Parathyroid adenoma (tissue), 2 donors: ENCODE results near the gene OSBPL3.
A peak's percentile ranks its signal among the peaks of the same experiment; 100 is the strongest.

Source experiments
- H2AFZ ChIP-seq: fragments of 300-600 bp; sonication (generic); one replicate; pipeline ENCODE4 v1.7.0; 2017; ENCODE audit warnings: antibody characterized with exemption, mild to moderate bottlenecking
- H3K27ac ChIP-seq: fragments of 300-600 bp; sonication (generic); one replicate; pipeline ENCODE4 v1.7.0; 2017
- H3K27me3 ChIP-seq: fragments of 300-600 bp; sonication (generic); one replicate; pipeline ENCODE4 v1.7.0; 2017; ENCODE audit warnings: low read length; ENCODE audit not compliant: control insufficient read depth, insufficient read depth
- H3K36me3 ChIP-seq: fragments of 300-600 bp; sonication (generic); one replicate; pipeline ENCODE4 v1.7.0; 2017; ENCODE audit warnings: low read length; ENCODE audit not compliant: control insufficient read depth, insufficient read depth
- H3K4me1 ChIP-seq: fragments of 300-600 bp; sonication (generic); one replicate; pipeline ENCODE4 v1.7.0; 2017; ENCODE audit warnings: control low read depth
- H3K4me2 ChIP-seq: fragments of 300-600 bp; sonication (generic); one replicate; pipeline ENCODE4 v1.7.0; 2017; ENCODE audit warnings: low read length
- H3K4me3 ChIP-seq: fragments of 300-600 bp; sonication (generic); one replicate; pipeline ENCODE4 v1.7.0; 2017; ENCODE audit warnings: low read depth, low read length
- H3K79me2 ChIP-seq: fragments of 300-600 bp; sonication (generic); one replicate; pipeline ENCODE4 v1.7.0; 2017; ENCODE audit warnings: control low read depth
- H3K9ac ChIP-seq: fragments of 300-600 bp; sonication (generic); one replicate; pipeline ENCODE4 v1.7.0; 2017; ENCODE audit warnings: mild to moderate bottlenecking
- H3K9me3 ChIP-seq: fragments of 300-600 bp; sonication (generic); one replicate; pipeline ENCODE4 v1.7.0; 2017; ENCODE audit warnings: low read length; ENCODE audit not compliant: control insufficient read depth
- TF ChIP-seq, protein P1 (sequence below): fragments of 300-600 bp; sonication (generic); IDR thresholded peaks from one replicate; pipeline ENCODE4 v1.7.0; 2017; ENCODE audit warnings: antibody characterized with exemption, mild to moderate bottlenecking
- donor health status: primary hyperparathyroidism.

The OSBPL3 gene

DNA sequence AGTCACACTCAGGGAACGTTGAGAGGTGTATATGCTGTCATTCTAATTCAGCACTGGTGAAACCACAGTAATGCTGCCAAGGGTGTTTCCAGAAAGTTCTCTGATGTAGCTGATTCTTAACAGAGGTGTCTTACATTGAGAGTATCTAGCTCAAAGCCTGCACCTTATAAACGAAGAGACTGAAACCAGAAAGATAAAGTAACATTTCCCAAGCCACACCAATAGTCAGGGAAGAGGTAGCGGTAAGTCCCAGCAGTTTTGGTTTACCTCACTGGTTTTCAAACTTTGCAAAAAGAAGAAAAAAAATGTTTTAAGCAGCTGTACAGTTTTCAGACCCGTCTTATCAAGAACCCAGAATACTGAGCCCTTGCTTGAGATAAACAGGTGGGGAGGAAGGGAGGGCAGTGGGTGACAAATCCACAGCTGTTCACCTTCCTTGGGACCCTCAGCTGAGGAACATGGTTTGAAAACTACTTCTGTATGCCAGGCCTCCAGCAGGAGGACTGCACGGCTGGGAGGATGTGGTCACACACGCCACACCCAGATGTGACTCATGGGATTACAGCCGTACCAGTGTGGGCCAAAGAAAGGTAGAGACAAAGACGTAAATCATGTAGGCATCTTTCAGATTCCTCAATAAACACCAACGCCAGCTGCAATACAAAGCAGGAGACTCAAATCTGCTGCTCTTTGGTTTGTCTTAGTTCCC is 158.8 kb downstream of the OSBPL3 start:
- no peaks in the 10 kb centered on the region for H3K9me3 ChIP-seq
- H2AFZ ChIP-seq, result peak overlapping the region; percentile 67
- no peak overlapping the region for H3K27ac ChIP-seq
- H3K4me3 ChIP-seq, result no peak overlapping the region
- H3K27me3 ChIP-seq, result no peaks in the 10 kb centered on the region
- H3K4me2 ChIP-seq, result no peak overlapping the region
- H3K4me1 ChIP-seq, result no peaks in the 10 kb centered on the region
- no peaks in the 10 kb centered on the region for H3K79me2 ChIP-seq
- H3K9ac ChIP-seq, result no peak overlapping the region
- TF ChIP-seq, protein P1, sequence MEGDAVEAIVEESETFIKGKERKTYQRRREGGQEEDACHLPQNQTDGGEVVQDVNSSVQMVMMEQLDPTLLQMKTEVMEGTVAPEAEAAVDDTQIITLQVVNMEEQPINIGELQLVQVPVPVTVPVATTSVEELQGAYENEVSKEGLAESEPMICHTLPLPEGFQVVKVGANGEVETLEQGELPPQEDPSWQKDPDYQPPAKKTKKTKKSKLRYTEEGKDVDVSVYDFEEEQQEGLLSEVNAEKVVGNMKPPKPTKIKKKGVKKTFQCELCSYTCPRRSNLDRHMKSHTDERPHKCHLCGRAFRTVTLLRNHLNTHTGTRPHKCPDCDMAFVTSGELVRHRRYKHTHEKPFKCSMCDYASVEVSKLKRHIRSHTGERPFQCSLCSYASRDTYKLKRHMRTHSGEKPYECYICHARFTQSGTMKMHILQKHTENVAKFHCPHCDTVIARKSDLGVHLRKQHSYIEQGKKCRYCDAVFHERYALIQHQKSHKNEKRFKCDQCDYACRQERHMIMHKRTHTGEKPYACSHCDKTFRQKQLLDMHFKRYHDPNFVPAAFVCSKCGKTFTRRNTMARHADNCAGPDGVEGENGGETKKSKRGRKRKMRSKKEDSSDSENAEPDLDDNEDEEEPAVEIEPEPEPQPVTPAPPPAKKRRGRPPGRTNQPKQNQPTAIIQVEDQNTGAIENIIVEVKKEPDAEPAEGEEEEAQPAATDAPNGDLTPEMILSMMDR, result no peak
- H3K36me3 ChIP-seq, result no peaks in the 10 kb centered on the region

DNA sequence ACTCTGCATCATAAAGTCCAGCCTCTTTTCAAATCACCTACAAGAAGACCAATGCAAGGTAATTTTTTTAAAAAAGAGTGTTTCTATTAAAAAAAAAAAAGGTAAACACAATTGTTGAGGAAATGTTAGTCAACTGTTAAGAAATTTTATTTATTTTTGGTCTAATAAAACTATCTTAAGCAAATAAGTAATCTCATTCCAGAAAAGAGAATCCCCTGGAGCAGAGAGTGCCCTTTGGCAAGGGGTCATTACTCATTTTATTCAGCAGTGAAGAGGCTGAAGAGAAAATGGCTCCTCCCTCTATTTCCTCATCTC is 159.3 kb downstream of the OSBPL3 start:
- no peaks in the 10 kb centered on the region for H3K4me1 ChIP-seq
- no peaks in the 10 kb centered on the region for H3K9me3 ChIP-seq
- H2AFZ ChIP-seq, result peak overlapping the region; percentile 67
- no peak overlapping the region for H3K4me2 ChIP-seq
- H3K36me3 ChIP-seq, result no peaks in the 10 kb centered on the region
- H3K79me2 ChIP-seq, result no peaks in the 10 kb centered on the region
- H3K9ac ChIP-seq, result no peak overlapping the region
- TF ChIP-seq, protein P1, result no peak
- H3K27ac ChIP-seq, result no peak overlapping the region
- H3K4me3 ChIP-seq, result no peak overlapping the region
- H3K27me3 ChIP-seq, result no peaks in the 10 kb centered on the region

DNA sequence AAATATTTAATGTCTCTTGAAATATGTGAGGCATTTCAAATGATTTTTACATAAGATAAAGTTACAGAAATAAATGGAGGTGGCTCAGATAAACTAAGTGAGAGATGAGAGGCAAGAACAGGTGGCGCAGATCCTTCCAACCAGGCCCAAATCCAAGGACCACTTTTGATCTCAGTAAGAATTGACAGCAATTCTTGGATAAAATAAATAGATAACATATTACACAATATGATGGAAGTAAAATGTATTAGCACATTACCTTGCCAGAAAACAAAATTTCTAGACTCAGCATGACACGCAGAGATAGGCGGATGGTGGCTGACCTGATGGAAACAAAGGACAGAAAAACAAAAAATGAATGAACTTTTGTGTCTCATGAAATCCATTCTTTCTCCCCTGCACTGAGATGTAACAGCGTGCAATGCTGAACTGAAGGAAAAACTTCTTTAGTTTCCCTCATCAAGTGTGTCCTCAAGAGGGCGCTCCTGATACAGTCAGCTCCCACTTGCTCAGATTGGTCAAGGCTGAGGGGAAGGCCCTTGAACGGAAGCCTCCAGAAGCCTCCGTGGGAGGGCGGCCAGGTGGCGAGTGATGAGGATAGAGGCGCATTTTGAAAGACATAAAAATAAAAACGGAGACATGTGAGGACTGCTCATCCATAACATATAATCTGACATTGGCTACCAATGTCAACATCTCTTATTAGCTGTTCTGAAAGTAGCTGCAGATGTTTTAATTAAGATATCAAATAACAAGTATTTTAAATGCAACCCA is 159.9 kb downstream of the OSBPL3 start:
- H2AFZ ChIP-seq, result peak overlapping the region; percentile 67
- H3K4me1 ChIP-seq, result no peaks in the 10 kb centered on the region
- no peaks in the 10 kb centered on the region for H3K36me3 ChIP-seq
- no peak overlapping the region for H3K4me2 ChIP-seq
- no peak overlapping the region for H3K4me3 ChIP-seq
- no peaks in the 10 kb centered on the region for H3K9me3 ChIP-seq
- H3K9ac ChIP-seq, result no peak overlapping the region
- H3K27me3 ChIP-seq, result no peaks in the 10 kb centered on the region
- H3K79me2 ChIP-seq, result no peaks in the 10 kb centered on the region
- TF ChIP-seq, protein P1, result peak; percentile 88
- H3K27ac ChIP-seq, result no peak overlapping the region

DNA sequence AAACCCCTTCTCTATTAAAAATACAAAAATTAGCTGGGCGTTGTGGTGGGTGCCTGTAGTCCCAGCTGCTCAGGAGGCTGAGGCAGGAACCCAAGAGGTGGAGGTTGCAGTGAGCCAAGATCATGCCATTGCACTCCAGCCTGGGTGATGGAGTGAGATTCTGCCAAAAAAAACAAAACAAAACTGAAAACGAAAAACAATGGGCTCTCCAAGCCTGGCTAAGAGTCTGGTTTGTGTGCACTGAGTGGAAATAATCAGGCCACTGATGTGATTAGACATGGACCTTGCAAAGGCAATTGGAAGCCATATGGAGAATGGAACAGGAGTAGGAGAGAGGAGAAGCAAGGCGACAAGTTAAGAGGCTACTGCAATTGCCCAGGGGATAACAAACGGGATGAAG is 162.6 kb downstream of the OSBPL3 start:
- TF ChIP-seq, protein P1, result no peak
- Histone ChIP-seq H3K27ac (no peak overlapping the region), H3K9ac (no peak overlapping the region), H3K27me3 (no peaks in the 10 kb centered on the region), H3K4me3 (no peak overlapping the region), H3K9me3 (no peaks in the 10 kb centered on the region), H3K4me1 (no peaks in the 10 kb centered on the region), H2AFZ (no peak overlapping the region), H3K4me2 (no peak overlapping the region), H3K79me2 (no peaks in the 10 kb centered on the region), H3K36me3 (no peaks in the 10 kb centered on the region)
